ENCODE data around the gene PLA1A.
"Not testable (repeated sequence)": the region's sequence is repeated elsewhere in the genome, so short reads cannot be mapped to it uniquely, and the experiment has no call there.

Gene PLA1A

DNA sequence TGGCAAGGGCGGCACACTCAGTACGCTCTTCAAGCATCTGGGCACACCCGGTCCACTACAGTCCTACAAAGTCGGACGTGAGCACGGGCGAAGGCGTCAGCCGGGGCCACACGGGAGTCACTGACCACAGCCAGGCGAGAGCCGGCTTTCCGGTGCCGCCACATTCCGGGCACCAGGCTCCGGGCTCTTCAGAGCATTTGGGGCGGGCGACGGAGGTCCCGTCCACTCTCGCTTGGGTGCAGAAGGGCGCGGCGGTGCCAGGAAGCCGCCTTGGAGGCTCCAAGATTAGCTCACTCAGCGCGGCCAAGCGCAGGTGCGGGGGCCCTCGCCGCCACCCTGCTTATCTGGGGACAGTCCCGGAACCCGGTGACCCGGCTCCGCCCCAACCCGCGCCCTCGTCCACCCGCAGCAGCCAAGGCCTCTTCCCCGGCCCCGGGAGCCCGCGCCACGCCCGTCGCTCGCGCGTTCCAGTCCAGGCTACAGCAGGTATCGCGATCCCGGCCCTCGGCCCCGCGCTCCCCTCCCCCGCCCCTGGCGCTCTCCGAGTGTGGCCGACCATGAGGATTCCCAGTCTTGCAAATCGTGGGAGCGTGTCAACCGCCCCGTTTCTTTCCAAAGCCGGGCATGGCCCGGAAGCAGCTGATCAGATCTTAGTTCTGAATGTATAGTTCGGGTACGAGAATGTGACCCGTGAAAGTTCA, 18.2 kb upstream of the PLA1A start, which contains the start of gene ADPRH:
Gene ADPRH, plus strand, starts transcription at position 127 of the 701 bp plus-strand sequence. CDS start 2,678 bp downstream, outside the sequence.
- DNase-seq (ENCODE audit: low read depth), result peak; percentile 15

DNA sequence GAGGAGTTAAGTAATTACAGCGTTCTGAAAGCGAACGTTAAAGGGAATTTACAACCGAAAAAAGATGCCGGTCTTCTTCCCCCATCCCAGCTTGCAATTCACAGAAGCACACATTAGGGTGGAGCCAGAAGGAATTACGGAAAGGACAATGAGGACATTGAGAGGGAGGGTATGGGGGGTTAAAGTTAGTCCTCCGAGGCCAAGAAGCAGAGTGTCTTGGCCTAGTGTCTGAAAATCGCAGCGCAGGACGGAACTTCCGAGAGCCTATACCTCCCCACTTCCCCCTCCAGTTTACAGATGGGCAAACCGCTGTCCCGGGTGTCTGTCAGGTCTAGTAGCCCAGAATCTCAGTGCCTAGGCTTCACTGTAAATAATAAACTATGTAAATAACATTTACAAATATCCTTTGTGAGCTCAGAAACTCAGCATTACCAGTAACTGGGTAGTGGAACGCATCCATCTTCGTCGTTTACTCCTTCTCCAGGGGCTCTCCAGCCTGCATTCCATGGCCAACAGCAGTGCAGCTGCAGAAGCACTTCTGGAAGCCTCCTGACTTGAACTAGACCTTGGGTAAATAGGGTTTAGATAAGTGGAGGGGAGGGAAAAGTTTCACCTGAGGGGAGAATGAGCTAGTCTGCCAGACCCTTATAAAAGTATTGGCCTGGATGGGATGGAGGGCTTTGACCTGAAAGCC, 17.5 kb upstream of the PLA1A start:
- DNase-seq (ENCODE audit: low read depth), result no peak

DNA sequence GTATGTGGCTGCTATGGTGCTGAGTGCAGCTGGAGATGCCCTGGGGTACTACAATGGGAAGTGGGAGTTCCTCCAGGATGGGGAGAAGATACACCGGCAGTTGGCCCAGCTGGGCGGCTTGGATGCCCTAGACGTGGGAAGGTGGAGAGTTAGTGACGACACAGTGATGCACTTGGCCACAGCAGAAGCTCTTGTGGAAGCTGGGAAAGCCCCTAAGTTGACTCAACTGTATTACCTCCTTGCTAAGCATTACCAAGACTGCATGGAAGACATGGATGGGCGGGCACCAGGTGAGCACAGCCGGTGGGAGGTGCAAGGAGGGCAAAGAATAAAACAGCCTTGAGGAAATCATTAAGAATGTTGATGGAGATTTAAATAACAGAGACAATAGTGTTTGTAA, 15.5 kb upstream of the PLA1A start:
- DNase-seq (ENCODE audit: low read depth), result no peak

DNA sequence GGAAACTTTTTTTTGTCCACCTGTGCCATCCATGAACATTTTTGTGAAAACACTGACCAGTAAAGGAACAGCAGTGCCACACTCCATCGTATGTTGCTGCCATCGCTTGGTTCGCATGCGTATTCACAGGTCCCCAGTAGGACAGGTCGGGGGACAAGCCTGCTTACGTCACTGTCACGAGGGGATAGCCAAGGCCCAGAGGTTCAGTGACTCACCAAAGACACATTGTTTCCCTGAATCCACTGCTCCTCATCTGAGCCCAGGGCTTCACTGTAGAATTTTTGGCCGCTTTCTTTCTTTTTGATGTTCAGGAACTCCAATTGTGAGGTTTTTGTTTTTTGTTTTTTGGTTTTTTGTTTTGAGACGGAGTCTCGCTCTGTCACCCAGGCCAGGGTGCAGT, 12.5 kb upstream of the PLA1A start:
- DNase-seq (ENCODE audit: low read depth), result no peak

DNA sequence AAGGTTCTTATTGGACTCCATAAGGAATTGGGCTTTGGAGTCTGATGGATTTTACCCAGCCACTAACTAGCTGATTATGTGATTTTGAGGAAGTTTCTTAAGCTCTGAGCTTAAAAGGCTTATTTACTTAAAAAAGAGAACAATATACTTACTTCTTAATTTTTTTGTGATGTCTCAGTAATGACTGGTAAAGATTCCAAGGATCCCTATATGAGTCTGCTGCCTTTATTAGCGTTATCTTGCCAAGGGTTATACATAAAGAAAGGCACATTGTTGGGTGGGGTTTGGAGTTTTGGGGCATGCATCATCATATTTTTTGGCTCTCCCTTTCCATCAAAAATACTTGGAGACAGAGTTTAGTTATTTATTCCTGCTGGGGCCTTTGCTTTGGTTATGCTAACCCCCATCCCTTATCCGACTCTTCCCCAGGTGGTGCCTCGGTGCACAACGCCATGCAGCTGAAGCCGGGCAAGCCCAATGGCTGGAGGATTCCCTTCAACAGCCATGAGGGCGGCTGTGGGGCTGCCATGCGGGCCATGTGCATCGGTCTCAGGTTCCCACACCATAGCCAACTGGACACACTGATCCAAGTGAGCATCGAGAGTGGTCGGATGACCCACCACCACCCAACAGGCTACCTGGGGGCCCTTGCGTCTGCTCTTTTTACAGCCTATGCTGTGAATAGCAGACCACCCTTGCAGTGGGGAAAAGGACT, 11.7 kb upstream of the PLA1A start:
- no peak for DNase-seq (ENCODE audit: low read depth)

DNA sequence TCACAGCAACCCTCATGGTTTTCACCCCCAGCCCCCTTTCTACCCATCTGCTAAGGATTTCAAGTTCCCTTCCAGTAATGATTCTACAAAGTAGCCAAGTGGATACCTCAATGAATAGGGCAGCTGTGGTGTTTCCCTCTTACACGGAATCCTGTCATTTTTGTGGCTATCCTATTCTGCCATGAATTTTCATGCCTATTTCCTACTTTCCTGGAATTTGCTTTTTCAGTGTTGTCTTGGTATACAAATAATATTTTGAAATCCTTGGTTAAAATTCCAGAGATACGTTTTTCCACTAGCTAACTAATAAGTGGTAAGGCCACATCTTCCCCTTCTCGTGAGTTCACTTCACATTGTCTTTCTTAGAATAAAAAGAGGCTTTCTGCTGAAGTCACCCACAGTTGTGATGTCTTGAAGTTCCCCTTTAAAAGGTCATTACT, 10.9 kb upstream of the PLA1A start:
- DNase-seq (ENCODE audit: low read depth), result no peak

DNA sequence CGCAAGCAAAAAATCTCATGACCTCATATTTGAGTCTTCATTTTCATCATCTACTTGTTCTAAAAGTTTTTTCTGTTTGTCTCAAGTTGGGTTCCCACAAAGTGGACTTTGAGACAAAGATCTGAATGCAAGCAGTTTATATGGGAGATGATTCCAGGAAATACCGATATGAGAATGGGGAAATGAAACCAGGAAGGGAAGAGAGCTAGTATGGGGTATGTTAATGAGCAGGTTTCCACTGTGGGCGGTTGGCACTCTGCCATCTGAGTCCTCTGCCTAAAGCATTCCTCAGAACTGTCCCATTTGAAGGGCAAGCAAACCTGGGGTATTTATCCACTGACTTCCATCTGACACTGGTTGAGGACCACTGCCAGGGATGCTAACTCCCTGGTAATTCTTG, 9.6 kb upstream of the PLA1A start:
- DNase-seq (ENCODE audit: low read depth), result no peak

DNA sequence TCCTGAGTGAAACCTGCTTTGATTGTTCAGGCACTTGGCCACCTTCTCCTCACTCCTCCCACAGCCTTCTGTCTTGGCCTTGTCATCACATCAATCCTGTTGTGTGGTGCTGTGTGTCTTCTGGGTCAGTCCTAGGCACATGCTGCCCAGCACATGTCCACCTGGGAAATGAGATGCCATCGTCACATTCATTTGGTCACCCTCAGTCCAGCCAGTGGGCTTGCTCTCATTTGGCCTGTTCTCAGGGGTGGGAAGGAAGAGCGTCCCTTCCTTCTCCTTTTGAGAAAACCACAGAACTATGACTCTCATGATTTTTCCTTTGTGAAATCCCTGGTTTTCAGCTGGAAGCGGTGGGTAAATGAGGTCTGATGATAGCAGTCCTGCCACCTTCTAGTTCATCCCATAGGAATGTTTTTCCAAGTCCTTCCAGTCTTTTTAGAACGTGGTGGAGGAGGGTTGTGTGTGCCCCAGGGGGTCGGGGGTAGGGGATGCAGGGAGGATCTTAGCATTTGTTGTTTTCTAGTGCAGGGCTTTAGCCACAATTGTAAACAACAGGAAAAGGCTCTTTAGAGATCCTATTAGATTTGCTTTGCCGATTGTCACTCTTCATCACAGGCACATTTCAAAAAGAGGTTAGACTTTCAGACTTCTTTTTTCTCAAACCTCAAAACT, 8.4 kb upstream of the PLA1A start:
- DNase-seq (ENCODE audit: low read depth), result no peak

DNA sequence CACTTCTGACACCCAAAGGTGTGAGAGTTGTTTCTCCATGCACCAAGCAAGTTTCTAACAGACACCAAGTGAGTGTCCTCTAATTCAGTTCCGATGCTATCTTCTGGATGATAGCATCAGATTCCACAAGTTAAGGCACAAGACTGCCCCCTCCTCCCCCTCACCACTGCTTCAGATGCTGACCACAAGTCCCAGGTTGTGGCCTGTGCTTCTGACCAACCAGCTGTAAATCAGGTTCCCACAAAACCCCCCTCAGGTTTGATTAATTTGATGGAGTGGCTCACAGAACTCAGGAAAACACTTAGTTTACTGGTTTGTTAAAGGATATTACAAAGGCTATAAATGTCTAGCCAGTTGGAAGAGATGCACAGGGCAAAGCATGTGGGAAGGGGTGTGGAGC, 7.0 kb upstream of the PLA1A start:
- no peak for DNase-seq (ENCODE audit: low read depth)

DNA sequence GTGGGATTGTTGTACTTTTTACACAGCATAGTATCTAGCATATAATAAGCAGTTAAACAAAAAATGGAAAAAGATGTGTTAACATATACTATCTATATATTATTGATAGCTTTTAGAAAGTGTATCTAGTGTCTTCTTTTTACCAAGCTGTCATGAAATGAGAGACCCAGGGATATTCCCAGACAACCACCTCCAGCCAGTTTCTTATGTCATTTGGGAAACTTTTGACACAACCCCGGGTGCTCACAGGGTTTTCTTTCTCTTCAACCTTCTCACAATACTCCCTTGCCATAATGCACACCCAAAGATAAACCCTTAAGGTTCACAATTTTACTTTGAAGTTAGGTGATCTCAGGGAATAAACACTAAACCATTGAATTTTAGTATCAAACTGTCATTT, 4.8 kb upstream of the PLA1A start:
- no peak for DNase-seq (ENCODE audit: low read depth)

DNA sequence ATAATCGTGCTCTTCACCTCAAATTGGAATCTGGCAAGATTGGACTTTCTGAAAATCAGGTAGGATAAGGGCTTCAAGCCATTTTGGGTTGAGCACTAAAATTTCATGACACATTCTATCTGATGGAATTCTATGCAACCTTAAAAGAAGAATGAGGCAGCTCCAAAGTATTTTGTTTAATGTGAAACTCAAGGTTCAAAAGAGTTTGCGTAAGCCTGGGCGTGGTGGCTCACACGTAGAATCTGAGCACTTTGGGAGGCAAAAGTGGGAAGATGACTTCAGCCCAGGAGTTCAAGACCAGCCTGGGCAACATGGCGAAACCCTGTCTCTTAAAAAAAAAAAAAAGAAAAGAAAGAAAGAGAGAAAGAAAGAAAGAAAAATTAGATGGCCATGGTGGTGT, 3.6 kb upstream of the PLA1A start:
- DNase-seq (ENCODE audit: low read depth), result no peak

DNA sequence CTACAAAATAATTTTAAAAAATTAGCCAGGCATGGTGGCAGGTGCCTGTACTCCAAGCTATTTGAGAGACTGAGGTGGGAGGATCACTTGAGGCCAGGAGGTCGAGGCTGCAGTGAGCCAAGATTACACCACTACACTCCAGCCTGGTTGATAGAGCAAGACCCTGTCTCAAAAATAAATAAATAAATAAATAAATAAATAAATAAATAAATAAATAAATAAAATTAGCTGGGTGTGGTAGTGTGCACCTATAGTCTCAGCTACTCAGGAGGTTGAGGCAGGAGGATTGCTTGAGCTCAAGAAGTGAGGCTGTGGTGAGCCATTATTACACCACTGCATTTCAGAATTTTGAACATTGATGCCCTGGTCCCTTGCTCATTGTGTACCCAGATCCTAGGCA, 2.8 kb upstream of the PLA1A start:
- not testable (repeated sequence) for DNase-seq (ENCODE audit: low read depth)

DNA sequence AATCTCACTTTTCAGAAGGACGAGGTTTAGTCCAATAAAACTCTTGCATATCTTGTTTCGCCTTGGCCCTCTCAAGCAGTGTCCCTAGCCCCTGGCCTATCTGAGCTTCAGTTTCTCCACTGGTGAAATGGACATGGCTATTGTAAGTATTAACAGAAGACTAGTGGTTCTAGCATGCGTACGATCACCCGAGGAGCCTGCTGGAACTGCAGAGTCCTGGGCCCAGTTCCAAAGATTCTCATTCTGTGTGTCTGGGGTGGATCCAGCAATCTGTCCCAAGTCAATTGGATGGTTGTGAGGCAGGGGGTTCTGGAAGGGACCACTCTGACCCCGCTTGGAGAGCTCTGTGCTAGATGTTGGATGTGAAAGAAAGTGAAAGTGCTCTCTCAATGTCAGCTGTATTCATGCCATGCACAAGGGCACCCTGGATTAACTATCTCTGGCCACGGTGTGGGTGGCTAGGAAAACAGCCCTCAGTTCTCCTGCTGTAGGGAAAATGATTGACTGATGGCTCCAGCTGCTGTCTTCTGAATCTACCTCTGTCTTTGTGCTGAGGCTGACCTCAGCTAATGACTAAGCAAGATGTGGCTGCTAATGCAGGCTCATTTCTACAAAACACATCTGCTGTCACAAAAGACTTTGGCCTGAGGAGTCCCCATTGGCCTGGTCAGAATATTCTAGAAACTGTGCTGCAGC, 1.9 kb upstream of the PLA1A start:
- no peak for DNase-seq (ENCODE audit: low read depth)

DNA sequence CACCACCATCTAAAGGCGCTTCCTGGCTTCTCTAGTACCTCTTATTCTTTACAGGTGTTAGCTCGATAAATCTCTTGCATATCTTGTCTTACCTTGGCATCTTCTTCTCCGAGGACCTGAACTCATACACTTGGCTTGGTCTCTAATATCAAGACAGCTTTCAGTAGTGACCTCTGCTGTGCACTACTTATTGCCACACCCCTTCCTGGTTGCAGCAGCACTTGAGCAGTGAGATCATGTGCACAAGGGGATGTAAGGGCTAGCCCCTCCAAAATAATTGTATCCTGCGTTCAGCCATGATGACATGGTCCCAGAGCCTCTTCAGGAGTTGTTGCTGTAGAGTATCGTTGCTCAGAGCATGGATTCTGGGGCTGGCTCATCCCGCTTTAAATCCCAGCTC, 1.3 kb upstream of the PLA1A start:
- DNase-seq (ENCODE audit: low read depth), result no peak

DNA sequence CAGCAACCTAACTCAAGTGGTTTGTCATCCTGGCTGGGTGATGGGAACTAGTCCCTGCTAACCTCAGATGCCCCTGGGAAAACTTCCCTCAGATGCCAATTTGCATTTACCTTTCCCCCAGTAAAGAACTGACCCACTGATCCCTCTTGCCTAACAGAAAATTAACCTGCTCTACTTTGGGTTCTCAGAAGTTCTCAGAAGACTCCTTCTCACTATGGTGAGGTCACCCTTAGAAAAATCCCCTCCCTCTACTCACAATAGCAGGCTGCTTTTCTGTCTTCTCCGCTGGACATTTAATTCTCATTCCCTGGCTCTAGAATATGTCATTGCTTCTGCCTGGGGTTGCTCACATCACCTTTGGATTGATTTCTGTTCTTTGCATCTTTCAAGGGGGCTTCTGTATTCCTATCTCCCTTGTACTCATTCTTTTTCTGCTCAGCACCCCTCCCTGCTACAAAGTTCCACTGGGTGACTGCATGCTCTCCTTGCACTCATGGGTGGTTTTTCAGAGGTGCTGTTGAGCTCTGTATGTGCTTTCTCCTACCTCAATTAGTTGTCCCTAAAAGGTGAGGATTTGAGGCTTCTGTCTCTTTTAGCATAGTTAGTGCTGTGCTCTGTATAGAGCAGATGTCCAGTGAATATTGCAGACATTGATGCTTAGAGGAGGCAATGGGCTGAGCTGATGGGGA, 869 bp downstream of the PLA1A start:
- DNase-seq (ENCODE audit: low read depth), result no peak

DNA sequence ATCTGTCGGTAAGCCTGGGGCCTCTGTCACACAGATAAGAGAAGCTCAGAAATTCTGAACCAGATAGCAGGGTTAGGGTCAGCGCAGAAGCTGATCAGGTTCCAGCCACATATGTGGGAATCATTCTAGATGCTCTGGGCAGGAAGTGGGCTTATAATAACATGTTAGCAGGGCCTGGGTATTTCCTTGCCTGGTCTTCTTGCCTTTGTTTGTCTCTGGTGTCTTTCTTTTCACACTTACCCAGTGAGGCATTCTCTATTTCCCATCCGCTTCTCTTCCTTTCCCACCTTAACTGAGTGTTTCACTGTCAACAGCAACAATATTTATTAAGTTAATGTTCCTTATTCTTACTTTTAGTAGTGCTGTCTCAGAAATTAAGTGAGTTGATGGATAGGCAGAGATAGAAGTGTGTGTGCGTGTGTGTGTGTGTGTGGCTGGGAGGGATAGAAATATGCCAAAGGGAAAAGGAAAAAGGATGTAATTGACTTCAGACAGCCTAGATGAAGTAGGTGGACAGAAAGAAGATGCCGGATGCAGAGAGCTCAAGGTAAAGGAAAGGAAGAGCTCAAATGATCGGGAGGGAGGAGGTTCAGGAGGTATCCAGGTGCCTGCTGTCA, 2.0 kb downstream of the PLA1A start:
- no peak for DNase-seq (ENCODE audit: low read depth)

DNA sequence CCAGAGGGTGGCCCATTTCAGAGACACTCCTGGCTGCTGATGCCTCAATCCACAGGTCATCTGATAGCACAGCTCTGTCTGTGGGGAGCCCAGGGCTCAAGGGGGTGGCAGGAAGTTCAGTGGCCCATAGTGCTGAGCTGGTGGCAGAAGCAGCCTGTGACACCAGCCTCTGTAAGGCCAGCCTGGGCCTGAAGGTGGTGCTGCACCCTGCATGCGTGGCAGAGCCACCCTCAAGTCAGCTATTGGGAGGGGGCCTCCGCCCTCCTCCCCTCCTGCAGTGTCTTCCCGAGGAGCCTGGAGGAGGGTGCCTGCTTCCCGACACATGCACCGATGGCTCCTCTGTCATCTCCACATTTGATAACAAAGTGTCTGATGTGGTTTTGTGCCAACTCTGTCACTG, 3.0 kb downstream of the PLA1A start:
- no peak for DNase-seq (ENCODE audit: low read depth)

DNA sequence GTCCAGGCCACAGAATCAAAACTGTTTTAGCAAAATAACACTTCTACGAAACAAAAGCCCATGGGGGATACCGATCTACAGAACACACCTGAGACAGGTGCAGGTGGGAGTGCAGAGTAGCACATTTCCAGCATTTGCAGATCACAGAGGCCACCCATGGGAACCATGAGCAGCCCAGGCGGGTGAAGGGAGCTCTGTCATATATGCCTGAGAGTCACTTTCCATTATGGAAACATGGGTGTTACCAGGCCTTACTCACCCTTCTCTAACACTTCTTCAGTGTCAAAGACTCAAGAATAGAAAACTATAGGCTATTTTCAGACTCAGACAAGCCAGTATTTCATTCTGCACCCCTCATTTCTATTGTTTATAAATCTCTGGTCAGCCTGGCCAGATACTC, 3.5 kb downstream of the PLA1A start:
- no peak for DNase-seq (ENCODE audit: low read depth)

DNA sequence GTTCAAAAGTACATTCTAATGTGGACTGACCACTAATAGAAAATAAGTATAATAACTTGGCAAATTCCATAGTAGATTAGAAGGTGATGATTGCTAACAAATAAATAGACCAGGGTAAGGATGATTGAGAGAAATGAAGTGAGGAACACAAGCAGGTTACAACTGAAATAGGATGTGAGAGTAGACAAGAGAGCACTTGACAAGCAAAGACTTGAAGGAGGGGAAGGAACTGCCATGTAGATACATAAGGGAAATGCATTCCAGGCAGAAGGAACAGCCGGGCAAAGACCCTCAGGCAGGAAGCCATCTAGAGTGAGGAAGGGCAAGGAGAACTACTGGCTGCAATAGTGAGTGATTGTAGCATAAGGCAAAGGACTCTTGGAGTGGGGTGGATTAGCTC, 5.0 kb downstream of the PLA1A start:
- no peak for DNase-seq (ENCODE audit: low read depth)

DNA sequence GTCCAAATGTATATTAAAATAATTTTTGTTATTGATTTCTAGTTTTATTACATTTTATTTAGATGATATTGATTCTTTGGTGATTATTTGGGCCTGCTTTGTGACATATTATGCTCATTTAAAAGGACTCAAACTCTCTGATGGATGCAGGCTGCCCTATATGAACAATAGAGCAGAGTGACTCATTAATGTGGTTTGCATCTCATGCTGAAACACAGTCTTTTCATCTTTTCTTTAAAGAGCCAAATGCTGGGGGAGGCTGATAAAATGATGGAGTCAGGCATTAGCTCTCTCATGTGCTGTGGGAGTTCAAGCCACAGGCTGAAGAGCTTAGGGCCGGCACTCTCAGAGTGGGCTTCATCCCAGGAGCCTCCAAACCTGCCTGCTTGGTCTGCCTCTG, 7.2 kb downstream of the PLA1A start:
- peak; percentile 31 for DNase-seq (ENCODE audit: low read depth)

DNA sequence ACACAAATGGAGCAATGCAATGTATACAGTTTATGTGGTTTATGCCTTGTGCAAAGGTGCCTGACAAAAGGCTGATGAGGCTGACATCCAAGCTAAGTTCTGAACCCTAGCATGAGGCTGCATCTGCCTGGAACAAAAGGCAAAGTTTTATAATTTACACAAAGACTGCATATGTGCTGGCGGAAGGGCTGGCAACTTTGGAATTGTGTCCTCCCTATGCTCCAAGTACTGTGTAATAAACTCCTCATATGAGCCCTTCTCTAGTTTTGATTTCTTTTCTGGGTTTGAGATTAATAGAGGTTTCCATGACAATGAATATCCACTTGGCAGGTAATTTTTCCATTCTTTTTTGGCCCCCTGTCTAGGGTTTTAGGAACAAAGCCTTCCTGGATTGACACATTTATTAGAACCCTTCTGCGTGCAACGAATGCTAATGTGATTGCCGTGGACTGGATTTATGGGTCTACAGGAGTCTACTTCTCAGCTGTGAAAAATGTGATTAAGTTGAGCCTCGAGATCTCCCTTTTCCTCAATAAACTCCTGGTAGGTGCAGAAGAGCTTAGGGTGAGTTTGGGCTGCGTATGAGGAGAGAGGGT, 10.8 kb downstream of the PLA1A start:
- DNase-seq (ENCODE audit: low read depth), result no peak
